GM04503 (cell line): ENCODE results near the gene NDUFAF3.

Experiments used
- DNase-seq: peaks from one replicate; pipeline ENCODE4 v3.0.0-alpha.2; 2012; ENCODE audit warnings: low read depth

Gene NDUFAF3

DNA sequence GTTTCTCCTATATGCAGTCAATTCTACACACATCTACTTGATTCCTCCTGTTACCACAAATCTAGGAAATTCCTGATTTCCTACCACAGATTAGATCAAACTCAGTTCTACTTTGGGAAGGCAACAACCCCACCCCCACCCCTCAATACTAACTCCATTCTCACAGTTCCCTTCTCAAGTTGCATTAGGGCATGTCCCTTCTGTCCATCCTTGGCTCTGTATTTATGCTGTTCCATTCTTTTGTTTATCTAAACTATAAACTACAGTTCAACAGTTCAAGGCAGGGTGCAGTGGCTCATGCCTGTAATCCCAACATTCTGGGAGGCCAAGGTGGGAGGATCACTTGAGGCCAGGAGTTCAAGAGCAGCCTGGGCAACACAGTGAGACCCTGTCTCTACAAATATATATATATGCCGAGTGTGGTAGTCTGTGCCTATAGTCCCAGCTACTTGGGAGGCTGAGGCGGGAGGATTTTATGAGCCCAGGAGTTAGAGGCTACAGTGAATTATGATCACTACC is 32.5 kb downstream of the NDUFAF3 start:
- no peak for DNase-seq

DNA sequence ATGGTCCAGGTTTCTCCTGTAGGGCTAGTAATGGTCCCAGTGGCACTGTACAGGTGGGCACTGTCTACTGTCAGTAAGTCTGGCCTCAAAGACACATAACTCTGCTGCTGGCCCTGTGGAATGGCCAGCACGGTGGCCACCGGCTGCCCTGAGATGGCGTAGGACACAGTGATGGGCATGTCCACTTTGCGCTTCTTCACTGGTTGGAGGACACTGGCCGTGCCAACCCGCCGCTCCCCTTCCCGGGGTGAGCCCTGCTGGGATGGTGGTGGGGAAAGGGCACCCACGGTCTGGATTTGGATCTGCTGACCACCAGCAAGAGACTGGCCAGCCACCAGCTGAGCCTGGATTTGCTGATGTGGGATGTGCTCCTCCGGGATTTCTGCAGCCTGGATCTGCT is 35.3 kb downstream of the NDUFAF3 start:
- no peak for DNase-seq

DNA sequence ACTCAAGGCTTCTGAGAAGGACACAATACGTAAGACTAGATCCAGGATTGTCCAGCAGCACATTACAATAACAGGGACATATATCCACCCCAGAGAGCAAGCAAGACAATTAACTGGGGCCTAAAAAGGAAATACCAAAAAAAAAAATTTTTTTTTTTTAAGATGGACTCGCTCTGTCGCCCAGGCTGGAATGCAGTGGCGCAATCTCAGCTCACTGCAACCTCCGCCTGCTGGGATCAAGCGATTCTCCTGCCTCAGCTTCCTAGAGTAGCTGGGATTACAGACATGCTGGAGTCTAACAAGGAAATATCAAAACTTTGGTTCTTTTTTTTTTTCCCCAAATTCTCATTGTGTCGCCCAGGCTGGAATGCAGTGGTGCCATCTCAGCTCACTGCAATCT is 36.1 kb downstream of the NDUFAF3 start:
- no peak for DNase-seq
